ENCODE measurements around the gene IQCH.

DNA sequence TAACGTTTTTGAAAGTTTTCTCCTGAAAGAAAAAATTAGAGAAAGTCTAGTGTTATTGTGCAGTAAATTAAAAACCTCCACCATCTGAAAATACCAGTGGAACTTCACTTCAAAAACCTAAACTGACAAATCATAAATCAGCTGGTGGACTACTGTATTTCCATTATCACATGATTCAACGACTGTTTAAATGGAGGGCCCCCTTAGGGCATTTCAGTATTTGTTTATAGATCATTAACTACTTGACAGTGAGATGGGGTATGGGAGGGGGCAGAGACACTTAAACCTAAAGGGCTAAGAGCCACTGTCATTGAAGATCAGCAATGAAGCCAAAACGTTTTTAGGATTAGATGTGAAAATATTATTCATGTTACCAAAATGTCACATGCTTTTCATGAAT lies 257.6 kb downstream of the IQCH start:
- TF ChIP-seq L3MBTL2 (conservative IDR thresholded peaks at IDR 0.05): no peak
- TF ChIP-seq ELF4 (IDR thresholded peaks at IDR 0.05): no peak
- no peak for TF ChIP-seq SP1 (IDR thresholded peaks at IDR 0.05)
- no peak for TF ChIP-seq SUZ12 (IDR thresholded peaks at IDR 0.05)
- no peak for TF ChIP-seq NFRKB (IDR thresholded peaks at IDR 0.05)
- no peak for TF ChIP-seq LEF1 (IDR thresholded peaks at IDR 0.05; ENCODE audit: borderline replicate concordance)
- no peak for TF ChIP-seq ZNF384 (IDR thresholded peaks at IDR 0.05)
- no peak for TF ChIP-seq TARDBP (IDR thresholded peaks at IDR 0.05)
- no peak for TF ChIP-seq FOXM1 (IDR thresholded peaks at IDR 0.05; ENCODE audit: borderline replicate concordance)
- no peak for TF ChIP-seq BHLHE40 (IDR thresholded peaks at IDR 0.05; ENCODE audit: borderline replicate concordance)
